HUES48 (cell line): ENCODE measurements around the gene SLC23A3.
"Not testable (repeated sequence)": the region's sequence is repeated elsewhere in the genome, so short reads cannot be mapped to it uniquely, and the experiment has no call there.

ENCODE experiments used
- H3K27ac ChIP-seq: one replicate; pipeline ENCODE4 v1.7.0; 2013; ENCODE audit warnings: low read depth, low read length, inconsistent platforms
- H3K27me3 ChIP-seq: 2 replicates; pipeline ENCODE4 v1.6.1; 2013; ENCODE audit warnings: mild to moderate bottlenecking, low read length; ENCODE audit not compliant: control insufficient read depth, insufficient read depth
- H3K36me3 ChIP-seq: 2 replicates; pipeline ENCODE4 v1.6.1; 2013; ENCODE audit warnings: low read length; ENCODE audit not compliant: control insufficient read depth, insufficient read depth
- H3K4me1 ChIP-seq: 2 replicates; pipeline ENCODE4 v1.6.1; 2013; ENCODE audit warnings: mild to moderate bottlenecking, low read length; ENCODE audit not compliant: control insufficient read depth, insufficient read depth
- H3K4me3 ChIP-seq: 2 replicates; pipeline ENCODE4 v1.5.1; 2013; ENCODE audit warnings: mild to moderate bottlenecking, low read depth, low read length
- H3K9ac ChIP-seq: 2 replicates; pipeline ENCODE4 v1.6.1; 2013; ENCODE audit warnings: mild to moderate bottlenecking, low read depth, low read length, moderate library complexity
- H3K9me3 ChIP-seq: 2 replicates; pipeline ENCODE4 v1.6.1; 2013; ENCODE audit warnings: low read length; ENCODE audit not compliant: control insufficient read depth, insufficient read depth

Gene SLC23A3

DNA sequence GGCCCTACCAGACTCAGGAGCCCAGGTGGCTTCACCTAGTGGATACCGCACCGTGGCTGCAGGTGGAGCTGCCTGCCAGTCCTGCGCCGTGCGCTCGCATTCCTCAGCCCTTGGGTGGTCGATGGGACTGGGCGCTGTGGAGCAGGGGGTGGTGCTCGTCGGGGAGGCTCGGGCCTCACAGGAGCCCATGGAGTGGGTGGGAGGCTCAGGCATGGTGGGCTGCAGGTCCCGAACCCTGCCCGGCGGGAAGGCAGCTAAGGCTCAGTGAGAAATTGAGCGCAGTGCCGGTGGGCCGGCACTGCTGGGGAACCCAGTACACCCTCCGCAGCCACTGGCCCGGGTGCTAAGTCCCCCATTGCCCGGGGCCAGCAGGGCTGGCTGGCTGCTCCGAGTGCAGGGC, 31.5 kb upstream of the SLC23A3 start:
- not testable (repeated sequence) for H3K27ac ChIP-seq, H3K36me3 ChIP-seq, H3K9me3 ChIP-seq, H3K4me1 ChIP-seq, H3K27me3 ChIP-seq, H3K9ac ChIP-seq, H3K4me3 ChIP-seq

DNA sequence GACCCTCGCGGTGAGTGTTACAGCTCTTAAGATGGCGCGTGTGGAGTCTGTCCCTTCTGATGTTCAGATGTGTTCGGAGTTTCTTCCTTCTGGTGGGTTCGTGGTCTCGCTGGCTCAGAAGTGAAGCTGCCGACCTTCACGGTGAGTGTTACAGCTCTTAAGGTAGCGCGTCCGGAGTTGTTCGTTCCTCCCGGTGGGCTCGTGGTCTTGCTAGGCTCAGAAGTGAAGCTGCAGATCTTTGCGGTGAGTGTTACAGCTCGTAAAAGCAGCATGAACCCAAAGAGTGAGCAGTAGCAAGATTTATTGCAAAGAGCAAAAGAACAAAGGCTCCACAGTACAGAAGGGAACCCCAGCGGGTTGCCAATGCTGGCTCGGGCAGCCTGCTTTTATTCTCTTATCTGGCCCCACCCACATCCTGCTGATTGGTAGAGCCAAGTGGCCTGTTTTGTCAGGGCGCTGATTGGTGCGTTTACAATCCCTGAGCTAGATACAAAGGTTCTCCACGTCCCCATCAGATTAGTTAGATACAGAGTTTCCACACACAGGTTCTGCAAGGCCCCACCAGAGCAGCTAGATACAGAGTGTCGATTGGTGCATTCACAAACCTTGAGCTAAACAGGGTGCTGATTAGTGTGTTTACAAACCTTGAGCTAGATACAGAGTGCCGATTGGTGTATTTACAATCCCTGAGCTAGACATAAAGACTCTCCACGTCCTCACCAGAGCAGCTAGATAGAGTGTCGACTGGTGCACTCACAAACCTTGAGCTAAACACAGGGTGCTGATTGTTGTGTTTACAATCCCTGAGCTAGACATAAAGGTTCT, 30.9 kb upstream of the SLC23A3 start:
- not testable (repeated sequence) for H3K4me3 ChIP-seq, H3K36me3 ChIP-seq, H3K27me3 ChIP-seq, H3K27ac ChIP-seq, H3K4me1 ChIP-seq, H3K9me3 ChIP-seq, H3K9ac ChIP-seq

- Histone ChIP-seq H3K9me3 (no peaks in the 10 kb centered on the region), H3K9ac (no peak overlapping the region), H3K4me1 (no peaks in the 10 kb centered on the region), H3K27me3 (no peaks in the 10 kb centered on the region), H3K36me3 (no peaks in the 10 kb centered on the region), H3K27ac (no peak overlapping the region), H3K4me3 (no peak overlapping the region)
These were observed 29.8 kb upstream of the SLC23A3 start for GRCh38 chr2:219199470-219200211.

- H3K9me3 ChIP-seq = no peaks in the 10 kb centered on the region
- H3K27me3 ChIP-seq = no peaks in the 10 kb centered on the region
- no peaks in the 10 kb centered on the region for H3K36me3 ChIP-seq
- H3K4me1 ChIP-seq = no peaks in the 10 kb centered on the region
- H3K4me3 ChIP-seq = no peak overlapping the region
- no peak overlapping the region for H3K27ac ChIP-seq
- no peak overlapping the region for H3K9ac ChIP-seq
These were observed 29.1 kb upstream of the SLC23A3 start for GRCh38 chr2:219198974-219199373.

DNA sequence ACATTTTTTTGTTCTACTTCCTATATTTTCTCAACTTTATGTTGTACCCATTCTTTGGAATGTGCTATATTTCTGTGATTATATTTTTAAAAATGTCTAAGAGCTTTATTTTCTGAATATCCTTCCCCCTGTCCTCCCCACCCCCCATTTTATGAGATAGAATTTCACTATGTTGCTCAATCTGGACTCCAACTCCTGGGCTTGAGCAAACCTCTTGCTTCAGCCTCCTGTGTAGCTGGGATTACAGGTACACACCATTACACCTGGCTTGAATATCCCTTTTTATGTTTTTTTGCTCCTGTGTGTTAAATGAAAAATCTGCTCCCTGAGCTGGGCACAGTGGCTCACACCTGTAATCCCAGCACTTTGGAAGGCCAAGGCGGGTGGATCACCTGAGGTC, 27.6 kb upstream of the SLC23A3 start:
- Histone ChIP-seq H3K27ac (no peak overlapping the region), H3K27me3 (no peaks in the 10 kb centered on the region), H3K9ac (no peak overlapping the region), H3K4me1 (no peaks in the 10 kb centered on the region), H3K4me3 (no peak overlapping the region), H3K9me3 (no peaks in the 10 kb centered on the region), H3K36me3 (no peaks in the 10 kb centered on the region)

DNA sequence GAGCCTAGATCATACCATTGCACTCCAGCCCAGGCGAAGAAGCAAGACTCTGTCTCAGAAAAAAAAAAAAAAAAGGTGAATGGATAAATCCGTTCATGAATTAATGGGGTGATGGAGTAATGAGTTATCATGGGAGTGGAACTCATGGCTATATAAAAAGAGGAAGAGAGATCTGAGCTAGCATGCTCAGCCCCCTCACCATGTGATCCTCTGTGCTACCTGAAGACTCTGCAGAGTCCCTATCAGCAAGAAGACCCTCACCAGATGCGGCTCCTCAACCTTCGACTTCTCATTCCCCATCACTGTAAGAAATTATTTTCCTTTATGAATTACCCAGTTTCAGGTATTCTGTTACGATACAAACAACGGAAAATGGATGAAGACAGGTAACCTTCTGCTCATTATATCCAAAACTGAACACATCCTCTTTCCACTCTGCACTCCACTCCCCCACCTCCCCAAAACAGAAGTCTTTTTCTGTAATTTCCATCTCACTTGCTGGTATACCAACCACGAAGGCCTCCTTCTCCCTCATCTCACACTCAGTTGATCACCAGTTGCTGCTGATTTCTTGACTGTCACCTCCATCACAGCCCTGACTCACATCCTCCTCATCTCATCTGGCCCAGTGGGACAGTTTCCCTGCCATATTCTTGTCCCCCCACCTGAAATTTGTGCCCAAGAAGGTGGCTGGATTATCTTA, 17.1 kb upstream of the SLC23A3 start:
- H3K9ac ChIP-seq = no peak overlapping the region
- no peak overlapping the region for H3K4me3 ChIP-seq
- no peaks in the 10 kb centered on the region for H3K27me3 ChIP-seq
- H3K27ac ChIP-seq = no peak overlapping the region
- H3K4me1 ChIP-seq = no peaks in the 10 kb centered on the region
- H3K9me3 ChIP-seq = no peaks in the 10 kb centered on the region
- peaks cover 25% of the 10 kb centered on the region for H3K36me3 ChIP-seq

GRCh38 chr2:219184121-219184520, 14.3 kb upstream of the SLC23A3 start:
- Histone ChIP-seq H3K27ac (no peak overlapping the region), H3K4me1 (no peaks in the 10 kb centered on the region), H3K36me3 (peaks cover 48% of the 10 kb centered on the region), H3K9ac (no peak overlapping the region), H3K27me3 (no peaks in the 10 kb centered on the region), H3K9me3 (no peaks in the 10 kb centered on the region), H3K4me3 (no peak overlapping the region)

GRCh38 chr2:219183151-219183772, 13.4 kb upstream of the SLC23A3 start:
- Histone ChIP-seq H3K4me3 (no peak overlapping the region), H3K36me3 (peaks cover 48% of the 10 kb centered on the region), H3K27ac (no peak overlapping the region), H3K9me3 (no peaks in the 10 kb centered on the region), H3K27me3 (no peaks in the 10 kb centered on the region), H3K9ac (no peak overlapping the region), H3K4me1 (0 out of 2 replicates have a peak, but pooled peaks cover 5% of the 10 kb centered on the region)

GRCh38 chr2:219182331-219183150, 12.7 kb upstream of the SLC23A3 start:
- H3K36me3 ChIP-seq = peaks cover 48% of the 10 kb centered on the region

DNA sequence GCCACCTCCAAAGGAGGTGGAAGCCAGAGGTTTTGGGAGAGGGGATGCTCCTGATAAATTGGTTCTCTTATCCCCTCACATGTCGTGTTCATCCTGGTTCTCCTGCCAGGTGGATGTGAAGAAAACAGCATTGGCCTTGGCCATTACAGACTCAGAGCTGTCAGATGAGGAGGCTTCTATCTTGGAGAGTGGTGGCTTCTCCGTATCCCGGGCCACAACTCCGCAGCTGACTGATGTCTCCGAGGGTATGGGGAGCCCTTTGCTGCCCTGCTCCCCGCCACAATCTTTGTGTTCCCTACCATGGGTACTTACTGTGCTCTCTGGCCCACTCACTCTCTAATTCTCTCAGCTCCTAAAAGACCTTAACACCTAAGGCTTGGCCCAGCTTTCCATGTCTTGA, 11.7 kb upstream of the SLC23A3 start:
- H3K4me1 ChIP-seq = 0 out of 2 replicates have a peak, but pooled peaks cover 5% of the 10 kb centered on the region
- H3K27me3 ChIP-seq = no peaks in the 10 kb centered on the region
- peaks cover 48% of the 10 kb centered on the region for H3K36me3 ChIP-seq
- H3K27ac ChIP-seq = no peak overlapping the region
- H3K9me3 ChIP-seq = no peaks in the 10 kb centered on the region
- no peak overlapping the region for H3K9ac ChIP-seq
- no peak overlapping the region for H3K4me3 ChIP-seq

More at GRCh38 chr2:219182331-219183150, 12.7 kb upstream of the SLC23A3 start:
- no peak overlapping the region for H3K9ac ChIP-seq
- H3K4me3 ChIP-seq = no peak overlapping the region
- H3K9me3 ChIP-seq = no peaks in the 10 kb centered on the region
- no peak overlapping the region for H3K27ac ChIP-seq
- H3K4me1 ChIP-seq = 0 out of 2 replicates have a peak, but pooled peaks cover 5% of the 10 kb centered on the region
- H3K27me3 ChIP-seq = no peaks in the 10 kb centered on the region
